Fibroblast of the aortic adventitia (primary cell): ENCODE measurements around the gene PEX14. TPM values are rescaled to one million over a fixed set of nuclear protein-coding genes. Genes with fewer than 3 reads are reported as not detected.

Source experiments
- DNase-seq: peaks from one replicate; pipeline ENCODE4 v3.0.0-alpha.2; 2010; ENCODE audit warnings: low read depth
- H3K4me3 ChIP-seq: 2 replicates; pipeline ENCODE4 v1.5.1; 2011; ENCODE audit warnings: low read depth, mild to moderate bottlenecking, control low read depth, low read length, moderate library complexity
- CTCF ChIP-seq: IDR thresholded peaks from 2 replicates; pipeline ENCODE4 v1.5.1; 2011; ENCODE audit warnings: mild to moderate bottlenecking, low read length, control low read depth, inconsistent platforms; ENCODE audit not compliant: insufficient read depth
- total RNA-seq: library from RNA; depleted of rRNA; stranded (reverse); fragments of >200 nt; gene quantifications from 2 replicates; pipeline ENCODE4 v1.2.3, GENCODE V29; 2012; ENCODE audit warnings: low replicate concordance

PEX14 gene
- total RNA-seq, 1 donor, result 12.2 TPM

- no peak for TF ChIP-seq CTCF
- DNase-seq, result no peak
- H3K4me3 ChIP-seq, result no peak overlapping the region
These were observed 81.8 kb downstream of the PEX14 start for GRCh38 chr1:10556430-10557005.

GRCh38 chr1:10557714-10558113 lies 83.0 kb downstream of the PEX14 start:
- no peak overlapping the region for H3K4me3 ChIP-seq
- no peak for DNase-seq
- TF ChIP-seq CTCF, result no peak

- no peak for TF ChIP-seq CTCF
- no peak overlapping the region for H3K4me3 ChIP-seq
- no peak for DNase-seq
These were observed 84.6 kb downstream of the PEX14 start for GRCh38 chr1:10559386-10559785.

- no peak overlapping the region for H3K4me3 ChIP-seq
- TF ChIP-seq CTCF, result no peak
- DNase-seq, result peak; percentile 58
These were observed 86.7 kb downstream of the PEX14 start for GRCh38 chr1:10561497-10561896.

- H3K4me3 ChIP-seq, result no peak overlapping the region
- peak; percentile 32 for TF ChIP-seq CTCF
- DNase-seq, result no peak
These were observed 87.2 kb downstream of the PEX14 start for GRCh38 chr1:10561955-10562354.

GRCh38 chr1:10564063-10564462 lies 89.3 kb downstream of the PEX14 start:
- no peak for DNase-seq
- no peak for TF ChIP-seq CTCF
- H3K4me3 ChIP-seq, result no peak overlapping the region

- H3K4me3 ChIP-seq, result no peak overlapping the region
- DNase-seq, result no peak
- no peak for TF ChIP-seq CTCF
These were observed 94.8 kb downstream of the PEX14 start for GRCh38 chr1:10569531-10569930.
